ENCODE data around the gene ANKS1B.
"Not testable (repeated sequence)": the region's sequence is repeated elsewhere in the genome, so short reads cannot be mapped to it uniquely, and the experiment has no call there.

ANKS1B gene

DNA sequence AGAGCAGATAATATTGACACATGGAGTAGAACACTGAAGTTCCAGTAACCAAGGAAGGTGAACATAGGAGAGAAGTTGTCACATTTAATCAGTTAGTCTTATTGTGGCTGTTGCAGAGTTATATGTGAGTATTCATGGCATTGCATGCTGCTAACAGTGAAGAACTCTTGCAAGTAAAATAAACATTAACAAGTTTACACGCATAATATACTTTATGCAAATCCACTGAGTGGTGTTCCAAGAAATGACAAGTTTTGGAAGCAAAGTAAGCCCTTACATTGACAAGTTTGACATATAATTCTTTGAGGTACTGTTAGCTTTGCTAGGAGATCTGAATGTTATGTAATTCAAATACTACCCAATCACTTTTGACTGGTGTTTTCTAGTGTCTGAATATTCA lies 125.6 kb downstream of the ANKS1B start:
- no peak for FAIRE-seq

DNA sequence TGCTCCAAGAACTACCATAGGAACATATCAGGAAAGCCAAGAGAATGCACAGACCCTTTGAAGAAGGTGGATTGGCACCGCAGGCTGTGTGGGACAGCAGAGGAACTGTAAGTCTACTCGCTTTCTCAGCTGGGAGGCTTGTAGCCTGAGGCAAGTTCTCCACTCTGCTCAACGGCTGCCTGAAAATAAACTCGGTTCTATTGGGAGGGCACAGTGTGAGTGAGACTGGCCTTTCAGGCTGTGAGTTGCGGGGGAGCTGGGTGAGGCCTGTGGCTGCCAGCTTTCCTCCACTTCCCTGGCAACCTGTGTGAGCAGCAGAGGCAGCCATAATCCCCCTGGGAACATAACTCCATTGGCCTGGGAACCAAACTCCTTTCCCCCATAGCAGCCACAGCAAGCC lies 132.1 kb downstream of the ANKS1B start:
- FAIRE-seq = no peak

DNA sequence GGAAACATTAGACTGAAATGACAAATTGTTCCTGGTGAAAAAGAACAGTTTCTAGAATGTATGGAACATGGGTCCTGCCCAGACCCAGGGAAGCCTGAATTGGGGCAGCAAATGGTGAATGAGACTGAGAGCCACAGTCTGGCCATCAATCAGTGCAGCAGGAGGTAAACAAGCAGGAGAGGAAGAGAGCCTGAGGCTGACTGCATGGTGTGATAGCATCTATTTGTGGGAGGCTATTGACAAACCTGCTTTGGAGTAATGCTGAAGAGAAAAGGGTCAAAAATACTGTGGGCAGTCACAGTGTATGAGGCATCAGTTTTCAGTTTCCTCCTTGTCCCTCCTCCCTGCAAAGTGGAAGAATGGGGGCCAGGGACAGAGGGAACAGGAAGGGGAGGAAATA lies 136.8 kb downstream of the ANKS1B start:
- FAIRE-seq = no peak

DNA sequence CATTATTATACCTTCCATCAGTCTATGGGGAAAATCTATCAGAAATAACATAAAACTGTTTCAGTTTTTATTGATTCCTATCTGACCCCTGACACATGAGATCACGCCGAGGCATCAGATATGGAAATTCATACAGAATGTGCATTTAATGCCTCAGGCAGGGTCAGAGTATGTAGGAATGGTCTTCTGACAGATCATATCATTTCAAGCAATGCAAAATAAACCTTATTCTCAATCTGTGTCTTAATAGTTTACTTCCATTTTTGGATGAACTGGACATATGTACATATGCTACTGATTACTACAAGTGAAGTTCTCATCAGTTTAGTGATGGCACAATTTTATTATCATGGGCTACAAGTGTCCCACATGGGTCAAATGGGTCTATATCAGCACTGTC lies 150.0 kb downstream of the ANKS1B start:
- FAIRE-seq = no peak

DNA sequence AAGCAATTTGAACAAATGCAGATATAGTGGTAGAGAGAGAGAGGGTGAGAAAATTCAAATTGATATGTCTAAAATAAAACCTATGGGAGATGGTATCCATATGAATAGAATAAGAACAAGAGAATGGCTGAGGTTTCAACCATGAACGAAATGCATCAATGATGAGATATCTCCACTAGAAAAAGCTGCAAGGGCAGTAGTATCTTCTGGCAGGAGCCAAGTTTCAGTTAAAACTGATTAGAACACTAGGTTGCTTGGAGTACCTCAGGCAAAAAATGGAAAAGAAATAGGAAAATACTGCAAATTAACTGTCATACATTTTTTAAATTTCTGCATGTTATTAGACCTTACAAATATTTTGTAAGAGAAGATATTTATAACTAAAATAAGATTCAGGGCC lies 151.3 kb downstream of the ANKS1B start:
- no peak for FAIRE-seq

DNA sequence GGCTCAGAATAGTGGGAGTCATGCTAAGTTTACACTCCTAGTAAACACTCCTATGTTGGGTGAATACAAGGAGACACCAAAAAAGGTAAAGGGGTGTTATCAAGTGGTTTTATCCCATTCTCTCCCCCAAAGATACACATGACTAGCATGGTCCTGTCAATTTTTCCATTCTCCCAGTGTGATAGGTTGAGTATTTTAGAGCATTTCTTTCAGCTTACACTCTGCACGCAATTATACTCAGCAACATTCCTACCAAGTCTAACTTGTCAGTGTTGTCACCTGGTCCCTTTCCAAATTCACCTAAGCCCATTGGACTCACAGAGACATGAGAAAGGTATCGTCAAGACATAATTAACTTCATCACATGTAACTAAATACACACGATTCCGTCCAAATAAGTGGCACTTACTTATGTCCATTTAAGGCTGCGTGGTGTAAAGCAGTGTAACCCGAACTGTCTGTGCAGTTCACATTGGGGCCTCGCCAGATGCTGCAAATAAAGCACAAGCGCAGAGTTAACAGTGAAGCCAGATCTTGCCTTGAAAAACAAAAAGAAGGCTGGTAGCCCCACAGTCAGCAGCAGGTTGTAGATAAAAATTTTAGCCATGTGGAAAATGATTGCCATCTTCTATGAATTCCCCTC lies 159.7 kb downstream of the ANKS1B start:
- no peak for FAIRE-seq

DNA sequence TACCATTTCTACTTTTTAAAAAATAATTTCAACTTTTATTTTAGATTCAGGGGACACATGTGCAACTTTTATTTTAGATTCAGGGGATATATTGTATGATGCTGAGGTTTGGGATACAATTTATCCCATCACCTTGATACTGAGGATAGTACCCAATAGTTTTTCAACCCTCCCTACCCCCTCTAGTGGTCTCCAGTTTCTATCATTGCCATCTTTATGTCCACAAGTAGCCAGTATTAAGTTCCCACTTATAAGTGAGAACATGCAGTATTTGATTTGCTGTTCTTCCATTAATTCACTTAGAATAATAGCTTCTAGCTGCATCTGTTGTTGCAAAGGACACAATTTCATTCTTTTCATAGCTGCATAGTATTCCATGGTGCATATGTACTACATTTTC lies 162.5 kb downstream of the ANKS1B start:
- FAIRE-seq = no peak

DNA sequence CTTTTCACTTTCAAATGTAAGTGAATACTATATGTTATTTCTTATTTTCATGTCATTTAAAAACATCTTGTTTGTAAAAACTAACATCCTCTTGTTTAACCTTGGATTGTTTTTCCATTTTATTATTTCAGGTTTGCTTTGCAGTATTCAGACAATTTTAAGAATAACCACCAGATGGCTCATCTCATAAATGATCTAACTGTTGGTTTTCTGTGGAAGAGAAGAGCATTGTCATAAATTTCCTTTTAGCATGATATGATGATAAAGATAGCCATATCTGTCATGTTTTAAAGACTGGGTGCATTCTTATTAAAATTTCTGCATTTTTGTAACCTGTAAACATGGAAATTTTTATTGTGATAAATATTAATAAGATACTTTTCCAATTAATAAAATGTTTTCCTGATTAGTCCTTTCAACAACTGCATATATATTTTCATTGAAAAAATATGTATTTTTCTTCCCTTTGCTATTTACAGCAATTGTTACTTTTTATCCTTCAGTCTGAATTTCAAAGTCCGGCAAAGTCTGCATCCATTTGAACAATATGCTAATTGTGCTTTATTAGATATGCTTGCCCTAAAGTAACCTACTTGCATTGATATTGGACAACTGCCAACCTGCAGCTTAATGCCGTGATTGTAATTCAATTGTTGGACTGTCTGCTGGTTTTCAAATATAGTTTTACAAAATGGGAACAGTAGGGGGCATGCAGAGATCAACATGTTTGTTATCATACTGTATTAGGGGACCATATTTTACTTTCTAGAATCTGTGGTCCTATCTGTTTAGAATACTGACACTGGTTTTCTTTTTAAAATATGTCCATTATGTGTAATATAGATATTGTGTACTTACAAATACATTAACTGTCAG lies 173.8 kb downstream of the ANKS1B start:
- FAIRE-seq = peak; percentile 74

DNA sequence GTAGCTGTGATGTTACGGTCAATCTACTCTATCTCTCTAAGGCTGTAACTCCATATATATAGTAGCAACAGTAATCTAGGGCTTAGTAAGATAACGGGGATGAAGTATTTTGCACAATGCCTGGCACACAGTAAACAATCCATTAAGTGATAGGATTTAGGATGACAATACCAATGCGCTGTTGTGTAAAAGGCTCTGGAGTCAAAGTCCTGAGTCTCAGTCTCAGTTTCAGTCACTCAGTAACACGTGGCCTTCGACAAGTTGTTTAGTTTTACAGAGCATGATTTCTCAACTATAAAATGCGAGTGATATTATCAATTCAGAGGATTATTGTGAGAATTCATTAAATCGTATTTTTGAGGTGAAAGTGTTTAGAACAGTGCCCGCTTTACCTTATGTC lies 174.8 kb downstream of the ANKS1B start:
- FAIRE-seq = no peak

DNA sequence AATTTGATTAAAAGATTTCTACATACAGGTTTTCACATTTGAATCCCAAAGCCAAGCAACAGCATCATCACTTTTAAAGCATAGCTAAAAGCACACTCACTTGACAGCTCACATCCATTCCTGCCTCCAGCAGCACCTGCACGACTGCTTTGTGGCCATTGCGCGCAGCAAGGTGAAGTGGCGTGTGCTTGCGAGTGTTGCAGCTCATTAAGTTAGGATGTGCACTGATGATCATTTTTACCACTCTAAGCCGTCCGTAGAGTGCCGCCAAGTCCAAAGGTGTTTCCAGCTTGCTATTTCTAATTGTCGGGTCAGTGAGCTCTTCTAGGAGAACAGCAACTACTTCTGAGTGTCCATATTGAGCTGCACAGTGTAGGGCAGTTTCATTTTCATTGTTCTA lies 178.4 kb downstream of the ANKS1B start:
- no peak for FAIRE-seq

DNA sequence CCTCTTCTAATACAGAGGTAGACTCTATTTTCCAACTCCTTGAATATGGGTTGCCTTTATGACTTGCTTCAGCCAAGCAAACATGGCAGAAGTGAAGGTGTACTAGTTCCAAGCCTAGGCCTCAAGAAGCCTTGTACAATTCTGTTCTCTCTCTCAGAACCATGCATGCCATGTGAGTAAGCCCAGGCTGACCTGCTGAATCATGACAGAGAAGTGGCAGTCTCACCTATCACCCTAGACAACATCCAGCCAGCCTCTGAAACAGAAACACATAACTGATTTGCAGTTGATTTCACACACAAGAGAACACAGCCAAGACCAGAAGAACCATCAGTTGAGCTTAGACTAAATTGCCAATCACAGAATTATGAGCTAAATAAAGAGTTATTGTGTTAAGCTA lies 180.0 kb downstream of the ANKS1B start:
- no peak for FAIRE-seq

DNA sequence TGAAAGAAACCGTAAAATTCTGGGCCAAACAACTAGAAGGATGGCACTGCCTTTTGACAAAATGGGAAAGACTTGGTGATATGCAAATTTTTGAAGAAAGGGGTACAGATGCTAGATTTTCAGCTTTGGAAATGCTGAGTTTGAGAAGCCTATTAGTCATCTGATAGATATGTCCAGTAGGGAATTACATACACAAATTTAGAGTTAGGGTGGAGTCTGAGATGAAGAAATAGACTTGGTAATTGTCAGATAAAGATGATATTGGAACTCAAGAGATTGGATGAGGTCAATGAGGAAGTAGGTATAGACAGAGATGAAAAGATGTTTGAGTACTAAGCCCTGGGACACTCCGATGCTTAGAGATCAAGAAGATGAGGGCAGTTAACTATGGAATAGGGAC lies 184.1 kb downstream of the ANKS1B start:
- FAIRE-seq = no peak

DNA sequence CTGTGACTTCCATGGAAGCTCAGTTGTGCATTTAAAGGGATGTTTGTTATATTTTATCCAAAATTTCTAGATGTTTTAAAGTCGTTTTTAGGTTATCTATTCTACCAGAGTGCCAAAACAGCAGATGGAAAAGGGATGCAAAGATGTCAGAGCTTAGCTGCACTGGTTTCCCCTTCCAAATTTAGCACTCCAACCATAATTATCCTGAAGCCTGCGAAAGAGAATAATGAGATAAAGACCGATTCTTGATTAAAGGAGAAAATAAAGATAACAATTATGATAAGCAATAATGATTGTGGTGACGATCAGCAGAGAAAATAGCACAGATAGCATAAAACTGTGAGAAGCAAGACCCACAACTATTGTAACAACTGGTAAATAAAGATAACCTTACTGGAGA lies 186.8 kb downstream of the ANKS1B start:
- FAIRE-seq = not testable (repeated sequence)

DNA sequence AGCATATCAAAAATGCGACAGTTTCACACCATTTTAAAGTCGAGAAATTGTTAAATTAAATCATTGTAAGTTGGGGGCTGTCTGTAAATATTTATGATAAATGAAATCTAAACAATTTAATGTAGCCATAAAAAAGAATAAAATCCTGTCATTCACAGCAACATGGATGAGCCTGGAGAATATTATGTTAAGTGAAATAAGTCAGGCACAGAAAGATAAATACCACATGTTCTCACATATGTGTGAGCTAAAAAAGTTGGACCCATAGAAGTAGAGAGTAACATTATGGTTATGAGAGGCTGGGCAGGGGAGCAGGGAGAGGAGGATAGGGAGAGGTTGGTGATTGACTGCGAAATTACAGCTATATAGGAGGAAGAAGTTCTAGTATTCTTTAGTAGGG lies 201.3 kb downstream of the ANKS1B start:
- FAIRE-seq = no peak

DNA sequence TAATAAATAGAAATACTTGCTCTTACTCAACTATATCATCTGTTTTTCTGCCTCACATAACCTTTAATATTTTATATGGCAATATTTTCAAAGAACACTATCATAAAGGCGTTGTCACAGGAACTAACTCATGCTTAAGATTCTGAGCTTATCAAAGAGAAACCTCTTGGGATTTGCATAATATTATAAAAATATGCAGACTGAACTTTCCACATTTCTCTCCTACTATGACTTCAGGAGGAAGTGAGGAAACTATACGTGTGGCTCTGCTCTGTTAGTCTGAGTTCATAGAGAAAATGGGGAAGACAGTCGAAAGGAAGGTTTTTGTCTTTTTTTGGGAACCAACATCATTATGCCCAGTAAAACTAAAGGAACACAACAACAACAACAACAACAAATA lies 212.5 kb downstream of the ANKS1B start:
- FAIRE-seq = no peak

DNA sequence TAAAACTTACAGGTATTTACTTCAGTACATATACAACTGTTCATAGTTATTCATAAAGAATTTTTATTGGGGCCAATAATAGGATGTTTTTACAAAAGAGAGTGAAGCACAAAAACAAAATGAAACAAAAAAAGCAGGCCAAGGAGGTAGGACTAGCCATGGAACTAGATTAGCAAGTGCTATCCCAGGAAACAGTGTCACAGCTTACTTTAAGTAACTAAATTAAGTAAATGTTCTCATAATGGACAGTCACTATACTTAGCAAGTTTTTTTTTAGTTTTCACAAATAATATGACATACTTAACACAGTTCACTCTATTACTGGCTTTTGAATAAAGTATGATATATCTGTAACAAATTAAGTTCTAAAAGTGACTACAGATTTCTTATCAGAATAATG lies 213.1 kb downstream of the ANKS1B start:
- FAIRE-seq = no peak

DNA sequence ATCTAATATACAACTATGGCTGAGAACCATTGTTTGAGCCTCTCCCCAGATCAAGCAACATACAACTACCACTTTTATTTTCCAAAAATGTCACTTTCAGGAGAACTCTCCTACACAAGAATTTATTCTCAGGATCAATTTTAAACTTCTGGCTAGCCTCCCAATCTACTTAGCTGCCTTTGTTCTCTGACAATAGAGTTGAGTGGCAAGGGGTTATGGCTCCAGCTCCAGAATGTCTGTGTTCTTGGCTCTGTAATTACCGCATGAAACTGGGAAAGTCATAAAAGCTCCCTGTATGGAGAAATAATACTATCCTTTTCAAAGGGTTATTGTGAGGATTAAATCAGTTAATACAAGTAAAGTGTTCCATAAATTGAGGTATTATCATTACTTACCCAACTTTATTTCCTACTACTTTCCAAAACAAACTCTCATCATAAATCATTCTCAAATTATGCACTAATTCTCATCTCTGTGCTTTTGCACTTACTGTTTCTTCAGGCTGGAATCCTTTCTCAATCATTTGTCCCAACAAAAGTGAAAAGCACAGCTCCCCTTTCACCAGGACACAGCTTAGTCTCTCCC lies 215.2 kb downstream of the ANKS1B start:
- no peak for FAIRE-seq

DNA sequence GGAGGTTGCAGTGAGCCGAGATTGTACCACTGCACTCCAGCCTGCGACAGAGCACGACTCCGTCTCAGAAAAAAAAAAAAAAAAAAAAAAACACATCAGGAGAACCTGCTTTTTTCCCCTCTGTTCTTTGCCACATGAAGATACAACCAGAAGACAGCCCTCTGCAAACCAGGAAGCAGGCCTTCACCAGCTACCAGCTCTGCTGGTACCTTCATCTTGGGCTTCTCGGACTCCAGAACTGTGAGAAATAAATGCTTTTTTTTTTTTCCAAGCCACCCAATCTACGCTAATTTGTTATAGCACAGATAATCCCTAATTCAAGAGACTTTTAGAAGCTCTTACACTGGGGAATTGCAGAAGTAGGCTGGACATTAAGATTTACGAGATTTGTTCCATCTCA lies 216.0 kb downstream of the ANKS1B start:
- no peak for FAIRE-seq

DNA sequence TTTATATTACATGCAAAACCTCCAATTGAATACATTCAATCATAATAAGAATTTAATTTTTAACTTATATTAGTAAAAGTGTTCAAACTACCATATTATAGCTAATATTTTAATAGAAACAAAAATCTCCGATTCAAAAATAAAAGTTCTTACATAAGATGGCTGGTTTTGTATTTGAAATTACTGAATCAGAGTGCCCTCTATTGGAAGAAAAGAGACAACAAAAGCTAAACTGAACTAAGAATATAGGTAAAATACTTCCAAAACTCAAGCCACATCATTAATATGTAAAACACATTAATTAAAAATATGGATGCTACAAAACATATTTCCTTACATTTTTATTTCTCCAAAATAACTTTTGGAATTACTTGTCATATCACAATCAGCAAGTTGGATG lies 216.9 kb downstream of the ANKS1B start:
- FAIRE-seq = peak; percentile 95

DNA sequence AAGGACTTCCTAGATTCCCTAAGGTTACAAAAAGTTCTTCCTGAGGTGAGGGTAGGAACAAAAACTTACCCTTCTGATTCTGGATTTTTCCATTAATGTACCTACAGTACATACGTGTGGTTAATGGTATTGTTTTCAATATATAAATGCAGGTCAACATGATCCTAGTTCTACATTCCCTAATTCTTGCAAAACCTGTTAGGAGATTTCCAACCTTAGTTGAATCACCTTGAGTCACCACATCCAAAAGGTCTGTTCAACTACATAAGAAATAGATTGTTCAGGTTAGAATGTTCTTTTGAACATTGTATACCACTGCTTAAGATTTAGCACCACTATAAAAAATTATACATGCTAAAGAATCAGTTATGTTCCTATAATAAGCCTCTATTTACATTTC lies 218.3 kb downstream of the ANKS1B start:
- FAIRE-seq = no peak

DNA sequence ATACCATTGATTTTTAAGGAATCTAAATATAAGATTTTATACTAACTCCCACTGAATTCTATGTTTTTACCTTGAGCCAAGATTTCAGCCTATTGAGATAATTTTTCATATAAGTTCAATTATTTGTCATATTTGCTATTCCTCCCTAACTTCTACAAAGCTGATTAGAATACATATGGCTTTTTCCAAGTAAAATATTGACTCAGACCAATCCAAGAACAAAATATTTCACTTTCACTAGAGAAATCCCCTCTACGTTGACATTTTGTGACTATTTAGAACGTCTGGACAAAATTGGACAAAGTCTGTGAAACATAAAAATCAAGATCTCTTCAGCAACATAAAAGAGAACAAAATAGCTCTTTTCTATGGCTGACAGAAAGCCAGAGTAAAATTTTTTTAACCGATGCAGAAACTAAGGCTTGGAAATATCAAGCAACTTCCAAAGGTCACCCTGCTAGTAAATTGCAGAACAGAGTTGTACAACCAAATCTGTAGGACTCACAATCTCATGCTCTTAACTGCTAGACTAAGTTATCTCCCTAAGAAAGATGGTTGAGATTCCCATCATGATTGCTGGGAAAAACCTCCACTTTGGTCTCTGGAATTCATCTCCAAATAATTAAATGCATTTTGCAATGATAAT lies 219.1 kb downstream of the ANKS1B start:
- no peak for FAIRE-seq

DNA sequence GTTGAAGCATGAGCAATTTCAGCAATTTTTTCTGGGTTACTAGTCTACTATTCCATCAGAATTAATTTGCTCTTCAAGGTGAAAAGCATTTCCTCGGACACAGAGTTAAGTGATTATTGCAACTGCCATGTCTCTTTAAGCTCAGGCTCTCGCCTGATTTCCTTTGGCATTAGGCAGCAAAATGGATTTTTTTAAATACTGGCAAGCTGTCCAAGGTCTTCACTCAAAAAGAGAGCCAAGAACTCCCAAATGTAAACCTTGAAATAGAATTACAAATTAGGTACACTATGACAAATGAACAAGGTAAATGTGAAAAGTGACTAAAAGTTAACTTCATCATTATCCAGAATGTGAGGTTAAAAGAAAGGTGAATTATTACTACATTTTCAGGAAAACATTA lies 225.3 kb downstream of the ANKS1B start:
- FAIRE-seq = no peak

DNA sequence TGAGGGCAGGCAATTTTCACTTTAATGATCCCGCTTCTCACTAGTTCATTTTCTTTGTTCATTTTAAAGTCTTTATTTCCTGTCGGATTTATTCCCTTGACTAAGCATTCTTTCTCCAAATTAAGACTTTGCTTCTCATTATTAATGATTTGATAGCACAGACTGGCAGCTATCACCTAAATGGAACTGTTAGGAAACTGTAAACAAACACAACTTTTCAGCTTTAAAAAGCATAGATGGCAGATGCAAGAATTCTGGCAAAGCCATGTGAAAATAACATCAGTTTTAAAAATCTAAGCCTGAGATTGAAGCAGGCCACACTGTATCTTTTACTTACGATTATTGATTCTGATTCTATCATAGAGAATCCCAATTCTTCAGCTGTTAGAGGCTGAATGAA lies 225.7 kb downstream of the ANKS1B start:
- FAIRE-seq = no peak

DNA sequence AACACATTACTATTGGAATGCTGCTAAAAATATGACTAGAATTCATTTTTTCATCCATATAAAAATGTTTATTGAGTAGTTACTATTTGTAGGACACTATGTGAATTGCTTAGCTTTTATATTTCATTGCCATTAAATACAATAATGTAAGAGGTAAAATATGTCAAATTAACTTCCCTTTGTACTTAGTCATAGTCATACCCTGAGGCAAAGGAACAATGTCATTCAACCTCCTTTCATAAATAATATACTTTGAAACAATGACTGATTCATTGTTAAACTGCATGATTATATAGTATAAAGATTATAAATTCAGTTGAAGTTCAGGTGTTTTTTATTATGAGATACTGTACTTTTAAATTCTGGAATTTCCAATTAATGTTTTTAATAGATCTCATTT lies 232.0 kb downstream of the ANKS1B start:
- FAIRE-seq = no peak
